Stimulated activated CD8-positive, alpha-beta memory T cell treated with anti-CD3 and anti-CD28 coated beads, Interleukin-15, amount 100 ng/mL, for 24 hours (primary cell): ENCODE measurements around the gene COQ2.

Experiments used
- DNase-seq: peaks from one replicate; pipeline ENCODE4 v3.0.0-alpha.2; 2020; ENCODE audit warnings: low read depth

COQ2 gene

DNA sequence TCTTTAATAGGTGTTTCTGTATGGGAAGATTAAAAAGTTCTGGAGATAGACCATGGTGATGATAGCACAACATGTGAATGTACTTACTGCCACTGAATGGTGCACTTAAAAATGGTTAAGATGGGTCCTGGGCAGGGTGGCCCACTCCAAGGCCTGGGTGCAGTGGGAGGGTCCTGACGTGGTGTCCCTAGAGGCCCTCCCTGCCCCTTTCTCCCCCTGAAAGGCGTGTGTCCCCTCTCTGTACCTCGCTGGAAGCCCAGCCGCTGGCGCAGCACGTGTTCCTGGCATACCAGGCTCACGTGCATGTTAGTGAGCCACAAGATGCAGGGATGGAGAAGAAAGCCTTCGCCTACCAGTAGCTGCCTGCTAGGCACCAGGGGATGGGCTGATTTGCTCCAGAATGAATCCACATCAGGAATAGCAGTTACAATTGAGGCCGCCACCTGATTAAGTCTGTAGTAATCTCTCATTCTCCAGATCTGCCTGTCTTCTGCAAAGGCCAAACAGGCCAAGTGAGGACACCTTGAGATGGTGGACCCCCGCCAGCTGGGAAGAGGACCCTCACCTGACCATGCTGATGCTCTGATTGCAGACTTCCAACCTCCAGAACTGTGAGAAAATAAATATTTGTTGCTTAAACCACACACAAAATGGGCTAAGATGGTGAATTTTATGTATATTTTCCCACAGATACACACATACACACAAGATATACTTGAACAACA lies 67.5 kb downstream of the COQ2 start:
- DNase-seq, result no peak

DNA sequence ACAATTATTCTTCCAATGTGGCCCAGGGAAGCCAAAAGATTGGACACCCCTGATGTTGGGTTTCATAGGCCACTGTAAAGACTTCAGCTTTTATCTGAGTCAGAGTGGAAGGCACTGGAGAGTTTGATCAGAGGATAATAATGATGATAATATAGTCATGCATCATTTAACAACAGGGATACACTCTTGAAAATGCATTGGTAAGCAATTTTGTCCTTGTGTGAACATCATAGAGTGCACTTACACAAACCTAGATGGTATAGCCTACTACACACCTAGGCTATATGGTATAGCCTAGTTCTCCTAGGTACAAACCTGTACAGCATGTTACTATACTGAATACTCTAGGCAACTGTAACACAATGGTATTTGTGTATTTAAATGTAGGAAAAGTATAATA lies 70.5 kb downstream of the COQ2 start:
- no peak for DNase-seq
